HG03159 (cell line): ENCODE results near the gene ZNF302.
"Not testable (repeated sequence)": the region's sequence is repeated elsewhere in the genome, so short reads cannot be mapped to it uniquely, and the experiment has no call there.

Experiments used
- ATAC-seq: cut with Tn5 transposase; IDR thresholded peaks from one replicate; pipeline ENCODE4 v1.9.1; 2021; ENCODE audit warnings: mild to moderate bottlenecking, moderate library complexity; ENCODE audit not compliant: unreplicated experiment

The ZNF302 gene

DNA sequence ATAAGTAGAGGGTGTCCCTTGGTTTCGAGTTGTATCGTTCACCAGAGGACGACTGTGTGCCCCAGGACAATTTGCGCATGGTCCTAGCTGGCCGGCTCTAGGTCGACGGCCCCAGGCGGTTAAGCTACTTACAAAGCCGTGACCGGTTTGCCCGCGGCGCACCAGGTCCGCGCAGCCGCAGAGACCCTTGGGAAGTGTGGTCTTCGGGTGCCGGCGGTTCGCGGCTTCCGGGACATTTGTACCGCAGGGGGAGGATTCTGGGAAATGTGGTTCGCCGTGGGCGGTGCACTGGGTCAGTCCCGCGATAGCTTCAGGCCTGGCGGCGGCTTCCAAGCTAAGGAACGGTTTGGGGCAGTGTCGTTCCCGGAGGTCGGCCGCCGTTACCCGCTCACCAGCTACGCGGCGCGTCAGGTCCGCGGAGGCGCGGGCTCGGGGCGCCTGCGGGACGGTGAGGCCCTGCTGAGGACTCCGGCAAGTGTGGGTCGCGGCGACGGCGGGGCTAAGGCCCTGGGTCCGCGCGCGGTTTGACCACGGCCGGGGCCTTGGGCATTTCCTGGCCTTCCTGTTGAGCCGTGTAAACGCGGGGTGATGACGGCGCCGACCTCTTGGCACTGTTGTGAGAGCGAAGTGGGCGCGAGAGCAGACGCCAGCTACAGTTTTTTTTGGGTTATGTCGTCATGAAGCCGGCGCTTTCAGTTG lies at the start of gene ZNF302:
Gene ZNF302, plus strand, starts transcription at position 293 of the 699 bp plus-strand sequence. CDS start 1,127 bp downstream, outside the sequence.
- ATAC-seq = peak; percentile 93

DNA sequence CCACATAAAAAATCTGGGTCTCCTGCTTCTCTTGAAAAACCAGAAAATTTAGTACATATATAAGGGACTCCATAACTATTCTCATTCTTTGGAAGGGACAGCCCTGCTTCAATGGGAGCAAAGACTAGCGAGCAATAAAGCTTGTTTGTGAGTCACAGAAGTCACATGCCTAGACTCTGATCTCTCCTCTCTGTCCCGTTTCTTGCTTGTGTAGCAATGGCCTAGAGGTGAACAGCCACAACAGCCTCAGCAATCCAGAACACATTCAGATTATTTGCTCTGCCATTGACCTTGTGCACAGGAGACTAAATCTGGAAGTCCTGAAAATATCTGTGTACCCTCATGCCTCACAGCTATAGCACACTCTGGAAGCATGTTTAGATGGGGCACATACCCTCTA lies 43.7 kb upstream of the ZNF302 start:
- no peak for ATAC-seq

DNA sequence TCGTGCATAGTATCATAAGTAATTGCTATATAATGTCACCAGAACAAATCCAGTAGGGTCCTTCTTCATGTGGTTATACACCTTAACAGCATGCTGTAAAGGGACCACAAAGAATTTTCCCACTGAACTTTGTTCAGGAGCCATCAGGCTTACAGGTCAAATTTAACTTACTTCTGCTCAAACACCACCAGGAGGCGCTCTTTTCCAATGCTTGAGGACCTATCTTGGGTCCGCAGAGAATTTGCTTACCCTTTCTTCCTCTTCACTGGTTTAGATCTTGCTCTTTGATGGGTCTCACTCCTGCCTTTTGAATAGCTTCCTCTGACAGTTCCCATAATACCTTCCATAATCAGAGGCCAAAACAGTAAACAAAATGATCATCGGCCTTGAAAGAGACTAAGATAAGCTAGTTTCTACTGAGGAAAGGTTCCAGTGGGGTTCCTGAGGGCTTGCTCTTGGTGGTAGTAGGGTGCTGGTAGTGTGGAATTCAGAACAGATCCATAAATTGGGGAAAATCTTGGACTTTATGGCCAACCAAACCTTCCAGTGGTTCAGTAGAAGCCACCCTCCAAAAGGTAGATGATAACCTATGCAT lies 37.9 kb upstream of the ZNF302 start:
- ATAC-seq = no peak

DNA sequence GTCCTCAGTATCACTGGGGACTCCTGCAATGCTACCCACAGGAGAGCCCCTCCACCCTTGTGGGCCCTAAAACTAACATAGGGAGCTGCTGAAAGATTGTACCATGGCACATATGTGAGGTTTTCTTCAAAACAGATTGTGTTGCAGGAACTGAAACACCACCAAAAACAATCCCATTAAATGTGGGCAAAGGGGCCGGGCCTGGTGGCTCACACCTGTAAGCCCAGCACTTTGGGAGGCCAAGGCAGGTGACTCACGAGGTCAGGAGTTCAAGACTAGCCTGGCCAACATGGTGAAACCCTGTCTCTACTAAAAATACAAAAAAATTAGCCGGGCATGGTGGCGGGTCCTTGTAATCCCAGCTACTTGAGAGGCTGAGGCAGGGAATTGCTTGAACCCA lies 35.2 kb upstream of the ZNF302 start:
- no peak for ATAC-seq

DNA sequence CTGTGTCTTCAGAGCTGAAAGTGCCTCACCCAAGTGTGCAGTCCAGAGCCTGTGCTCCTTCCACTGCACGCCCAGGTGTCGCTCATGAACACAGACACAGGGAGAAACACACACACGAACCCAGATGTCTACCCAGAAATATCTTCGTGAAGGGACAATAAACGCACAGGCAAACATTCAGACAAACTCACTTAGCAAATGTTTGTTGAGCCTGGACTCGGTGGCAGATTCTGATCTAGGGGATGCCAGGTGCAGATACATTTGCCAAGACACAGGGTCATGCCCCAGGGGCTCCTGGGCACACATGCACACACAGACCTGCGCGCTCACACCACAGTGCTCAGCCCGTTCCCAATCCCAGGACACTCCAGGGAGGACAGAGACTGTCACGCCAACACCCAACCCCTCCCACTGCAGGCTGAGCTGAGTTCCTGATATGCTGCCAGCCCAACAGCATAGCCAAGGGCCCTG lies 32.5 kb upstream of the ZNF302 start:
- ATAC-seq = no peak

DNA sequence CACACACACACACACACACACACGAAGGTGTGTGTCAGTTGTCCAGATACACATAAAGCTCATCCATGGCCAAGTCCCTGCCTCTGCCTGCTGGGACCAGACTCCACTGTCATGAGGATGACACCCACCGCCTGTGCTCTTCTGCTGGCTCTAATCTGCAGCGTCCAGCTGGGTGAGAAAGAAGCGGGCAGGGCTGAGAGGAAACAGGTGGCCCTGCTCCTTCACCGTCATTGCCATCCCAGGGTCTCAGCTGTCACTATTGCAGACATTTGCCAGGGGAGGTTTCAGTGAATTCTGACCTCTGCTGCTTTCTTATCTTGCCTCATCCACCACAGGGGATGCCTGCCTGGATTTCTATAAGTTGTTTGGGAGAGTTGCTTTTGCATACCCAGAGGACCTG lies 31.9 kb upstream of the ZNF302 start:
- no peak for ATAC-seq

DNA sequence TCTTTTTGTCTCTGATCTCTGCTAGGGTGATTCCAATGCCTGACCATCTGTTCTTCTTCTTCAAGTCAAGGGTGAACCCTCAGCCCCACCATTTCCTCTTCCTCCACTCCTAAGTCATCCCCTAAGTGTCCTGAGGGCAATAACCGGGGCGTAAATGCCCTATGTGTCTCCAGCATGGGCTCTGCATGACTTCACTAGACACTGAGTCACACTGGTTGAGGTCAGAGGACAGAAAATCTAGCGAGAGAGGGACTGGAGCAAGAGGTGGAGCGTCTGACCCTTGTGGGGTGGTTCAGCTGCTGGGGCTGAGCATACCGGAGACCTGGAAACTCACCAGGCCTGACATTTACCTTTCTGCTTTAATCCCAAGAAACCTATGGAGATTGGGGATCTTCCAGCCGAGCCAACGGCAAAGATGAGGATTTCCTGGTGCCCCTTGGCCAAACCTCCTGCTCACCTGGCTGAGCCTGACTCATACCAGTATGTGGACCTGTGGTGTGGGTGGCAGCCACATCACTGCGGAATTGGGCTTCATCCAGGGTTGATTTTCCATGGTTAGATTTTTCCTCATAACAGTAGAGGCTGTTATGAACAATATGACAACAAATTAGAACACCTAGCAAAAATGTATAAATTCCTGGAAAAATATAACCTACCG lies 27.5 kb upstream of the ZNF302 start:
- ATAC-seq = no peak

DNA sequence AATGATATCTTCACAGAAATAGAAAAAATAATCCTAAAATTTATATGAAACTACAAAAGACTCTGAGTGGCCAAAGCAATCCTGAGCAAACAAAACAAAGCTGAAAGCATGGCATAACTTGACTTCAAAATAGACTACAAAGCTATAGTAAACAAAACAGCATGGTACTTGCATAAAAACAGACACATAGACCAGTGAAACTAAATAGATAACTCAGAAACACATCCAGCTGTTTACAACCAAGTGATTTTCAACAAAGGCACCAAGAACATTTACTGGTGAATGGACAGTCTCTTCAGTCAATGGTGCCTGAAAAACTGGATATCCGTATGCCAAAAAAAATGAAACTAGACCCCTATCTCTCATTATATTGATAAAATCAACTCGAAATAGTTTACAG lies 25.7 kb upstream of the ZNF302 start:
- no peak for ATAC-seq

DNA sequence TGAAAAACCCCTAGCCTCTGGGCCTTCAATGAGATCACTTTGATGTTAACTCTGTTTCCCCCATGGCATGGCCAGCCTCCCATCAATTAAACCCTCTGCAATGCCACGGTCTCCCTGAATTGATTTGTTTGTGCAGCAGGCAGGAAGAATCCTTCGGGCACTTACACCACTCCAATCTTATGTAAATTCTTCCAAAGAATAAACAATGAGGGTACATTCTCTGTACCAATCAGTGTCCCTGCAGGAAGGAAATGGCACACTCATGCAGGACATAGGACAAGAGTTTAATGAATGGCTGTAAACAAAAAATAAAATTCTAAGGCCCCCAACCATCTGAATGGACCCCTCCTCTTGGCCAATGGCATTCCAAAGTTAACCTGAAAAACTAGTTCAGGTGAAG lies 22.7 kb upstream of the ZNF302 start:
- no peak for ATAC-seq

DNA sequence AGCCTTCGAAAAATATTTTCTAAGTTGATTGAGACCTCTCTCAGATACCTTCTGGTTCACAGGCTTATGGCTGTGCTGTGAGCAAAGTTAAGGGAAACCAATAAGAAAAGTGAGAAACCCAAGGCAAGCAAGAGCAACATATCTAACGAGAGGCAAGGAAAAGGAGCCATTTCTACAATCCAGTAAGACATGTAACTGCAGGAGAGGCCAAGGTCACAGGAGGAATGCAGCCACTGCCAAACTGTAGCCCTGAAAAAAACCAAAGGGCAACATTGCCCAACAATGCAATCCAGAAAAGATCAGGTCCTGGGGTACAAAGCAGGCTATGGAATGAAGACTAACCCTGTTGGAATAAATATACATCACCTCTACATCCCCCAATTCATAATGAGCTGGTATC lies 21.8 kb upstream of the ZNF302 start:
- no peak for ATAC-seq

DNA sequence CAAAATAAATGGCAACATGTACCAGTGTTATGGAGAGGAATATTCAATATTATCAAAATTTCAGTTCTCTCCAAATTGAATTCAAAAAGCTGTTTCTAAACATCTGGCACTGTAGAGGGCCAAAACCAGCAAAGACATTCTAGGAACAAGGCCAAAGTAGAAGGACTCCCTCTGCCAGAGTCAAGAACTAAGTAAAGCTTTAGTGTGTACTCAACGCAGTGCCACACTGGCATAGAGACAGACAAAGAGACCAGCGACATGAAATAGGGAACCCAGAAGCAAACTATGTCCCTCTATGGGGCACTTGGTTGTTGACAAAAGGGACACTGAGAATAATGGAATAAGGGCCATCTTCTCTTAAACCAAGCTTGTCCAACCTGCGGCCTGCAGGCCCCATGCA lies 16.1 kb upstream of the ZNF302 start:
- ATAC-seq = no peak

DNA sequence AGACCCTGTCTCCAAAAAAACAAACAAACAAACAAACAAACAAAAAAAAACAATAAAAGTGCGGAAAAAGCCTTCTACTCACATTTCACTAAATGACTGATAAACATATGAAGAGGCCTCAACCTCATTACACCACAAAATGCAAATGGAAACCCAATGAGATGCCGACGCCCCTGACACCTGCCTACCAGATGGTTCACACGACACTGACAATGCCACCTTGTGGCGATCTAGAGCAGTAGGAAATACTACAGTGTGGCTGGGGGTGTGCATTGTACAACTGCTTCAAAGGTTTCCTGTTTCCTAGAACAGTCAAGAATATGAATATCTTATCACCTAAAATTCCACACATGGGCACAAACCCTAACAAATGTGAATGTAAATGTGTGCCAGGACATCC lies 14.6 kb upstream of the ZNF302 start:
- ATAC-seq = no peak

DNA sequence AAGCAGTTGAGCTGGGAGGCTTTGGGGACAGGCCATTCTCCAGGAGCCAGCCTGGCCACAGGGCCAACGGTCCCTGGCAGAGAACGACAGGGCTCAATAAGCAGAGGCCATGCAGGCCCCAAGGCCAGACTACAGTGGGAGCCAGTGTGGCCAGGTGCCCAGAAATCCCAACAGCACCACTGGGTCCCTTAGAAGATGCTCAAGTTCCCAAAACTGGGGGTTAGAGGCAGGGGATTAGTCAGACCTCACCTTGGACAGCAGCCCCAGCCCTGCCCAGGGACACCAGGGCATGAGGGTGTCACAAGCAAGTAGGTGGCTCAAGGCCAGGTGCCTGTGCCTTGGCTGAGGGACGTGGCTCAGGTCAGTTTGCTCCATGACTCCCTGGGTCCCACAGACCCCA lies 13.3 kb upstream of the ZNF302 start:
- ATAC-seq = no peak

DNA sequence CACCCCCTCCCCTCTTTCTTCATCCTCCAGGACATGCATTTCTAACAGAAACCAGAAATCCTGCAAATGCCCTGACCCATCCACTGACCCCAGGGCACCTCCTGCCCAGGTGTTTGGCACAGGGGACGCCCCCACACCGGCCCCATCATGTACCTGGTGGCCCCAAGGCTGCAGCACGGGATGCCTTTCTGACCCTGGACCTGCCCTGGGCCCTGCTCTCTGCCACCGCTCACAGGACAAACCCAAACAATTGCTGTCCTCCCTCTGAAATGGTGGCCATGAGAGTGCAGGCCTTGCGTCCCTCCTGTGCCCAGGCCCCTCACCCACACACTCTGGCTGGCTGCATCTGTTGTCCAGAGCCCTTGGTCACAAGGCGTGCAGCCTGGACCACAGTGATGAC lies 12.6 kb upstream of the ZNF302 start:
- no peak for ATAC-seq

DNA sequence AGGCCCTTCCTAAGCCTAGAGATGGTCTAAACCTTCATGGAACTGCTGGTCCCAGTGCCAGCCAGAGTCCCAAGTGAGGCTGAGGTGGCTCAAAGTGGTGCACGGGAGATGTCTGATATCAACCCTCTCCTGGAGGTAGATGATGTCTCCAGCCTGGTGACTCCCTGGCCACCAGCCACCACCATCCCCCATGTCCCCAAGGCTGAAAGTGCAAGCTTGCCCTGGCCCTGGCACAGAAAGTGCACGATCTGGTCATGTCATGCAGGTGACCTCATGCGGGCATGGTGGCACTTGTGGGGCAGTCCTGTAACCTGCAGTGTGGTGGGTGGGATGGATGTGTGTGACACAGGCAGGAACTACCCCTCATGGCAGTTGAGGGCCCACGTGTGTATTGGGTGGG lies 12.2 kb upstream of the ZNF302 start:
- ATAC-seq = not testable (repeated sequence)

DNA sequence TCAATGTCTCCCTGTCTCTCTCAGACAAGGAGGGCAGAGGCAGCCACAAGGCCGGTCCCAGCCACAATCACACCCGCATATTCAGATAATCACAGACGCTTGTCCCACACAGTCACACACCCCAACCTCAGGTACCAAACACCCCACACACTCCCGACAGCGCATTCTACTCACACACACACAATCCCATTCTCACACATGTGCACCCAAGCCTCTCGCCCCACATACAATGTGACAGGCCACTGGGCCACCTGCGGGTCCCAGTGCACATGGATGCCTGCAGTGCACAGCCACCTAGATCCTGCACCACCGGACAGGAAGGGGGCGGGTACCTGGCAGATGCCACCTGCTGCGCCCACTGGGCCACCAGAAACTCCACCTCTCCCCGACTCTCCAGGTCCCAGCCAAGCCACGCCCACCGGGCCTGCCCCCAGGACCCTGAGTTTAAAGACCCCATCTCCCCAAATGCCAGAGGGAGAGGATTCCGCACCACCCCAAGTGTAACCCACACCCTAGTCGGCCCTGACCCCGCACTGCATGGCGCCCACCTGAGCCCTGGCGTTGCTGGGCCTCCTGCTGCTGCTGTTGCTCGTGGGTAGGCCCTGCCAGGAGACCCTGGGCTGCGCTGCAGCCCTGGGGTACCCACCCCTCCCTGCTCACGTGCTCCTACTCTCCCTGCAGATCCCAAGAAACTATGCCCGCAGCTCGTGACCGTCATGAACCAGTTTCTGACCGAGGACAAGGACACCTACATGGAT lies 11.1 kb upstream of the ZNF302 start:
- no peak for ATAC-seq

DNA sequence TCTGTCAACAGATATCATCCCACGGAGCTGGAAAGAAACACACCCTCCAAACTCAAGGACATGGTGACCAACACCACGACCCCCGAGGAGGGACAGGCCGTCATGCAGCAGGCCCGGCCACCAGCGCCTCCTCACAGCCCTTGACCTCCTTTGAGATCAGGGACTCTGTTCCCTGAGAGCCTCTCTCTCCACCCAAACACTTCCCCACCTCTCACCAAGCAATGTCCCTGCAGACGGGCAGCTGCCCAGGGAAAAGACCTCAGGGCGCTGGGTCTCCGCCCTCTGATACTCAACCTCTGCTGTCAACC lies 10.6 kb upstream of the ZNF302 start:
- no peak for ATAC-seq

DNA sequence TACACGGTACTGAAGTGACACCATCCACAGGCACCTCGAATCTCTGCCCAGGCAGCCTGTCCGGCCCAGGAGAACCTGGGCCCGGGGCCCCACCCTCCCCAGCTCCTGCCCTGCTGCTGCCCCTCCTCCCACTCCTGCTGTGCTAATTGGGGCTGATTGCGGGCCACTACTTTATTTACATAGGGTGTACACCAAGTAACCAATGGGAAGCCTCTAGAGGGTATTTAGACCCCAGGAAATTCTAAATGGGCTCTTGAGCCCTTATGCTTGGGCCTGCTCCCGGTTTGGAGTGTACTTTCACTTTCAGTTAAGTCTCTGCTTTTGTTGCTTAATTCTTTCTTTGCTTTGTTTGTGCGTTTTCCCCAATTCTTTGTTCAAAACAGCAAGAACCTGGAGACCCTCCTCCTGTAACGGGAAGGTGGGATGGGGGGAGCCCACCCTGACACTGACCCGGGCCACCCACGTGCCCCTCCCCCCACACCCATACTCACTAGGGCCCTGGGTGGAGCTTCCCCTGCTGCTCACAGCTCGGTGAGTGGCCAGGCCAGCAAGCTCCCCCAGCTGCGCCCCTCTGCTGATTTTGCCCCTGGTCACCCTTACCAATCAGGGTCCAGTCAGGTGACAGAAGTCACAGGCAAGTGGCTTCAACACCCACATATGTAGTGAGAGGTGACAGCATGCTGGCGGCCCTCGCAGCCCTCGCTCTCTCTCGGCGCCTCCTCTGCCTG lies 10.0 kb upstream of the ZNF302 start:
- no peak for ATAC-seq

DNA sequence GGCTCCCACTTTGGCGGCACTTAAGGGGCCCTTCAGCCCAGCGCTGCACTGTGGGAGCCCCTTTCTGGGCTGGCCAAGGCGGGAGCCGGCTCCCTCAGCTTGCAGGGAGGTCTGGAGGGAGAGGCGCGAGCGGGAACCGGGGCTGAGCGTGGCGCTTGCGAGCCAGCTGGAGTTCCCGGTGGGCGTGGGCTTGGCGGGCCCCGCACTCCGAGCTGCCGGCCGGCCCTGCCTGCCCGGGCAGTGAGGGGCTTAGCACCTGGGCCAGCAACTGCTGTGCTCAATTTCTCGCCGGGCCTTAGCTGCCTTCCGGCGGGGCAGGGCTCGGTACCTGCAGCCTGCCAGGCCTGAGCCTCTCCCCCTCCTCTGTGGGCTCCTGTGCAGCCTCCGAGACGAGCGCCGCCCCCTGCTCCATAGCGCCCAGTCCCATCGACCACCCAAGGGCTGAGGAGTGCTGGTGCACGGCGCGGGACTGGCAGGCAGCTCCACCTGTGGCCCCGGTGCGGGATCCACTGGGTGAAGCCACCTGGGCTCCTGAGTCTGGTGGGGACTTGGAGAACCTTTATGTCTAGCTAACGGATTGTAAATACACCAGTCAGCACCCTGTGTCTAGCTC lies 9.3 kb upstream of the ZNF302 start:
- not testable (repeated sequence) for ATAC-seq

DNA sequence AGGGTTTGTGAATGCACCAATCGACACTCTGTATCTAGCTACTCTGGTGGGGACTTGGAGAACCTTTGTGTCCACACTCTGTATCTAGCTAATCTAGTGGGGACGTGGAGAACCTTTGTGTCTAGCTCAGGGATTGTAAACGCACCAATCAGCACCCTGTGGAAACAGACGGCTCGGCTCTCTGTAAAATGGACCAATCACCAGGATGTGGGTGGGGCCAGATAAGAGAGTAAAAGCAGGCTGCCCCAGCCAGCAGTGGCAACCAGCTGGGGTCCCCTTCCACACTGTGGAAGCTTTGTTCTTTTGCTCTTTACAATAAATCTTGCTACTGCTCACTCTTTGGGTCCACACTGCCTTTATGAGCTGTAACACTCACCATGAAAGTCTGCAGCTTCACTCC lies 8.8 kb upstream of the ZNF302 start:
- not testable (repeated sequence) for ATAC-seq

DNA sequence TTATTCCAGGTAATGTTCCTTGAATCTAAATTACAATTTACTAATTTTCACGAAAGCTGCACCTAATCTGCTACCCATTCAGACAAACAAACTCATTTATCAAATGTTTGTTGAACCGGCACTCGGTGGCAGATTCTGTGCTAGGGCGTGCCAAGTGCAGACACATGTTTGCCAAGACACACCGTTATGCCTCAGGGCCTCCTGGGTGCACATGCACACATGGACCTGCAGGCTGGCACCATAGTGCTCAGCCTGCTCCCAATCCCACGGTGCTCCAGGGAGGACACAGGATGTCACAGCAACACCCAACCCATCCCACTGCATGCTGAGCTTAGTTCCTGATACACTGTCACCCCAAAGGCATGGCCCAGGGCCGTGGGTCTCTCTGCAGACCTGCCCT lies 8.2 kb upstream of the ZNF302 start:
- ATAC-seq = no peak
